NCI-H69 (cell line): ENCODE results near the gene MGARP.
"Not testable (repeated sequence)": the region's sequence is repeated elsewhere in the genome, so short reads cannot be mapped to it uniquely, and the experiment has no call there.

Source experiments
- DNase-seq: peaks from one replicate; lab custom pipeline; 2025; lab: John Stamatoyannopoulos, UW

Gene MGARP

DNA sequence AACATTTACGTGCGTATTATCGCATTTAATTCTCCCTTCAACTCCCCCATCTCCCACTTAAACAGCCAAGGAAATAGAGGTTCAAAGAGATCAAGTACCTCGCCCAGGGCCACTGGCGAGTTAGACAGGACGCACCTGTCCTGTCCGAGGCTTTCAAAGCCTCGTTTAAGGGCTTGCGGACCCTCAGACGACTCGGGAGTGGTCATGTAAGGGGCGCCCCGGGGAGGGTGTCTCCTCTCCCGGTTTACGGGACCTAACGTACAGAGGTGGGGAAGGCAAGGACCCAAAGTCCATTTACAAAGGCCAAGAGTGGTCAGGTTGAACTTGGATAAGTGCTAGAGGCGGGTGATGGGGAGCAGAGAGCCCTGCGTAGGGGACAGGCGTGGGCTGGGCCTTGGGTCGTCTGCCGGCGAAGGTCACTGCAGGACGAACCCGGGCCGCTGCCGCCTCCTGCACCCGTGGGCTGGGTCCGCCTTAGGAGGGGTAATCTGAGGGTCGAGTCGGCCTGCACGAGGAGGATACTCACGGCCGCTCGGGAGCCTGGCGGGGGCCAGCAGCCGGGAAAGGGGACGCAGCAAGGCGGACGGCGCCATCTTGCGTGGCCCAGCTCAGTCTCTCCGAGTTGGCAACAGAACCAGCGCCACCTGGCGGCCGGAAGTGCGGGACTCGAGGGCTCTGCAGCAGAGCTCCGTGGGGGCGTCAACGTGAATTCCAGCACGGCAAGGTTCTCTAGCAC, 15.3 kb upstream of the MGARP start:
- peak; percentile 90 for DNase-seq

DNA sequence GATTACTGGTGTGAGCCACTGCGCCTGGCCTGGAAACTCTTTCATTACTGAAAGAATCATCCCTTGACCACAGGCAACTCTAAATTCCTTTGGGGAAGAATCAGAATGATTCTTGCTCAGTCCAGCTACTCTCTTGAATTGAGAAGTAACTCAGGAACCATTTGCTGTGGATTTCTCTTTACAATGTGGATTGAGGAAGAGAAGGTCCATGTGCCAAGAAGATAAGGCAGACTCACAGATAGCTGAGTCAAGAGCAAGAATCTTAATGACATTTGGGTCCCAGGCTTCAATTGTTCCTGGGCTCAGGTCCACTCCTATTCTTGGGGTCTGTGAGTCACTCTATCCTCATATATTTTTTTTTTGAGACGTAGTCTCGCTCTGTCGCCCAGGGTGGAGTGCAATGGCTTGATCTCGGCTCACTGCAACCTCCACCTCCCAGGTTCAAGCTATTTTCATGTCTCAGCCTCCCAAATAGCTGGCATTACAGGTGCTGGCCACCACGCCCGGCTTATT, 6.2 kb upstream of the MGARP start:
- no peak for DNase-seq

DNA sequence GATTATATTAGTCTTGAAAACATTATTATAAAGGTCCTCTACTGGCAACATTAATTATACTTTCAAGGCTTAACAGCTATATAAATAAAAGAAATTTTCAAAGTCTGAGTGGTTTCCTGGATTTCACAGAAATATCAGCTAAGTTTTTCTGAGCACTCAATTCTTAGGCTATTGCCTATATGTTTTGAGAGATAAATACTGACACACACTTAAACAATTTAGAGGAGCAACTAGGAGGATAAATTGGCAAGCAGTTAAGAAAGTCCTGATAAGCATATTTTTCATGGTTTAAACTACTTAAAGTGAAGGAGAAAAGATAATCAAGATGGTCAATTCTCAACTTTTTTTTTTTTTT, 2.7 kb upstream of the MGARP start:
- DNase-seq = no peak

DNA sequence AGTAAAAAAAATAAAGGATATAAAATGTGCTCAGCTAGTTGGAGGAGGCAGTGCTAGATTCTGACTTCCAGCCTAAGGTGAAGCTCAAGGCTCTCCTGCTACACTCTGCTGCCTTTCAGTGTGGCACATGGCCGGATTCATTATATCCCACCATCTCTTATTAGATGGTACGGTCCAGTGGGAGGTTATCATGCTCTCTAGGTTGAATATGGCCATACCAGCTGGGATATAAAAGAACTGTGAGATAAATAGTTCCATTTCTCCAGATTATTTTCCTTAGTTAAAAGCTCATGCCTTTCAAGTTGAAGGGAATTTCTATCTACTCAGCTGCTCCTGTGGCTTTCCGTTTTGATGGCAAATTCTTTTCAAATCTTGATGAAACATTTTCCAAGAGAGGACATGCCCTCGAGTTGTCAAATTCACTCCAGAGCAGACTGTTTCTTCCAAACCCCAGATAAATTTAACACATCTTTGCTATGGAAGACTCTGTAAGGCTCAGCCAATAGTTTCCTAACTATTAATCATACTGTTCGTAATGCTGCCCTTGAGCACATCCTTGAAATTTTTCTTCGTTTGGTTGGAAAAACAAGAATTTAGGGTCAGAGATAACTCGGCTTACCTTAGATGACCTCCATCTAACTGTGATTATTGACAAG, 2.2 kb upstream of the MGARP start:
- DNase-seq = no peak

DNA sequence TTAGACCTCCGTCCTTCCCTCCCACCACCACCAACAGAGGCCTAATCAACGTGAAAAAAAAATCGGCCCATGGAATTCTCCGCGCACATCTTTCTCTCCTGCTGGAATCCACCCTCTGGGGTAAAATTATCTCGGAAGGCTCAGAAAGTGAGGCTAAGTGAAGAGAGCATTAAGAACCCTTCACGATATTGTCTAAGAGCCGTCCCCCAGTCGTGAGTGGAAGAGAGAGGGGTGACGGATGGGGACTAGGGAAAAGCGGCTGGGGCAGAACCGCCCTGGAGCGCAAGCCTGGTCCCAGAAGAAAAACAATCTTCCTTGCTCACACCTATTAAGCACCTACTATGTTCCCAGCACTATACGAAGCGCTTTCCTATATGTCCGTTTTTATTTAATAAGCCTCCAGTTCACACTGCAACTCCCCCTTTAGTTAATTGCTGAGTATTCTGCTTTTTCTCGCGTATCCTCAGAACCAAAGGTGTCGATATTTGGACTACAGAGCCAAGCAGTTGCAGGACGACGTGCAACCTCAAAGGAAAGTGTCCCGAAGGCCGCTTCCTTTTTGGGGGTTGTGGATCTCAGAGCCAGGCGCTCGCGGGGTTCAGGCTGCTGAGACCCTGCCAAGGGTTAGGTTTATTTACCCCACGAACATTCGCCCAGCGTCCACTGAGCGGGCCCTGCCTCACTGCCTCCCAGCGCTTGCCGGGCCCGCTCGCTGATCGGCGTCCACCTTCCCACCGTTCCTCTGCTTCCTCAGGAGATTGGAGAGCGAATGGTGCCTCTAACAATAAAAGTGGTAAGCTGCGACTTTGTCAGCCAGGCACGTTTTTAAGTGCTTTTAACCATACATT, 889 bp downstream of the MGARP start:
- DNase-seq = peak; percentile 31

DNA sequence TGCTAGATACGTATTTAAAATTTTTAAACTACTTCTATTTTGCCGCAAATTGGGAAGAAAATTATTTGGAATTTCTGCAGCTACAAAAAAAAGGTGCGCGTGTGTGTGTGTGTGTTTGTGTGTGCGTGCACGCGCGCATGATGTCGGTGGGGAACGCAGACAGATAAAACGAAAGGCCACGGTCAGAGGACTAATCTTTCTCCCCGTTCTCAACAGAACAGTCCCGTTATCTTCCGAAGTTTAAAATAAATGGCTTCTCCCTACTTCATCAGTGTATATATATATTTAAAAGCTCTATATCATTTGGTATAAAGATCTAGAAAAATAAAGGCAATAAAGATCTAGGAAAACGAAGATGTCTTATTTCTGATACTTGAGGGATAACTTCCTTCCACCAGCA, 1.5 kb downstream of the MGARP start:
- no peak for DNase-seq

DNA sequence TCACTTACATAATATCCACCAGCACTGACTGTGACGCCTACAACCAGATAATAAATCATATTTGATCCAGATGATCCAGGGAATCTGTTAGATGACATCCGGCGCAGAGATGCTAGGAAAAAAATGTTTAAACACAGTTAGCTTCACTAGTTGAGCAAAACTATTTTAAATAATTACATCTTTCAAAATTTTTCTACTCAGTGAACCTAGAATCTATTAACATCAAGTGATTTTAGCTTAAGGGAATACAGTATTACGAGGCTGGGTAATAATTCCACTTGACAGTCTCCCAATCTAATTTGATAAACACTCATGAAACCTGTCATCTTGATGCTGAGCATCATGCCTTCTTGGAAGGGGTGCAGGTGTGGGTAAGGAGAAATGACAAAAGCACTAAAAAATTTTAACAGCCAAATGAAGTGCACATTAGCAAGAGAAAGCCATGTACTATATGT, 4.7 kb downstream of the MGARP start:
- no peak for DNase-seq

DNA sequence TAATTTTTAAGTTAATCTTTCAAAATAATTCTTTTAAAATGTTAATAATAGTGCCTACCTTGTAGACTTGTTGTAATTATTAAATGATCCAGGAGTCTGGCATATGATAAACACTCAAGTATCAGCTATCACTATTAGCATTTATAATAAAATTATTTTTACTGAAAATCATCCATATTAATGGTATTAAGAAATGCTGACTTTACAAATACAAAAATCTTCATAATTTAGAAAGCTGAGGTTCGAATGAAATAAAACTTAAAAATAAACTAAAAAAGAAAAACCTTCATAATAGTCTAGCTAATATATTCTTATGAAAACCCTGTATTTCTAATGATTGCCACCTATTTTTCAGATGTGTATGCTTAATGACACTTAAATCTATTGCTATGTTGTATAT, 5.2 kb downstream of the MGARP start:
- no peak for DNase-seq

DNA sequence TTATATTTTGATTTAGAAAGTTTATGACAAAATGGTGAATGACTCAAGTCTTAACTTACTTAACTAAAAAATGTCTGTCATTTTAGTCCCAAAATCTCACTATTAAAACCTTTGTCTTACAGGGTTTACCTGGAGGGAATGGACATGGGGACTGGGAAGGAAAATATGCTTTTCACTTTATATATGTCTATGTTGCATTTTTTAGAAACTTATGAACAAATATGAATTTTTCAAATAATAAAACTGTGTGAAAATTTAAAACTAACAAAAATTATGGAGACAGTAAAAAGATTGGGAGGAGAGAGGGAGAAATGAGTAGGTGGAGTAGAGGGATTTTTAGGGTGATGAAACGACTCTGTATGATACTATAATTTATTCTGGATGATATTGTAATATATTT, 6.2 kb downstream of the MGARP start:
- DNase-seq = no peak

DNA sequence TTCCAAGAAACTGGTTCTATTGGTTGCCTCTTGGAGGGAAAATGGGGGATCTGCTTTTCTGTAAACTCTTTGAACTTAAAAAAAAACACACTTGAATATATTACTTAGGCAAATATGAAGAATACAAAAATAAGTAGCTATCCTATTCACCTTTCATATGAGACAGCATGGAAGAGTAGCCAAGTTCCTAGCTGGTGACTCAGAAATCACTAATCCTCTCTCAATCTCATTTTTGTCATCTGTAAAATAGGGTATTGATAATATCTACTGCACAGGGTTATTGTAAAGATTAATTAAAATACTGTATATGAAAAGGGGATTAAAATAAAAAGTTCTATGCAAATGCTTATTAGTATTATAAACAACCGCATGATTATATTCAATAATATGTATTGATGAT, 12.7 kb downstream of the MGARP start:
- no peak for DNase-seq

DNA sequence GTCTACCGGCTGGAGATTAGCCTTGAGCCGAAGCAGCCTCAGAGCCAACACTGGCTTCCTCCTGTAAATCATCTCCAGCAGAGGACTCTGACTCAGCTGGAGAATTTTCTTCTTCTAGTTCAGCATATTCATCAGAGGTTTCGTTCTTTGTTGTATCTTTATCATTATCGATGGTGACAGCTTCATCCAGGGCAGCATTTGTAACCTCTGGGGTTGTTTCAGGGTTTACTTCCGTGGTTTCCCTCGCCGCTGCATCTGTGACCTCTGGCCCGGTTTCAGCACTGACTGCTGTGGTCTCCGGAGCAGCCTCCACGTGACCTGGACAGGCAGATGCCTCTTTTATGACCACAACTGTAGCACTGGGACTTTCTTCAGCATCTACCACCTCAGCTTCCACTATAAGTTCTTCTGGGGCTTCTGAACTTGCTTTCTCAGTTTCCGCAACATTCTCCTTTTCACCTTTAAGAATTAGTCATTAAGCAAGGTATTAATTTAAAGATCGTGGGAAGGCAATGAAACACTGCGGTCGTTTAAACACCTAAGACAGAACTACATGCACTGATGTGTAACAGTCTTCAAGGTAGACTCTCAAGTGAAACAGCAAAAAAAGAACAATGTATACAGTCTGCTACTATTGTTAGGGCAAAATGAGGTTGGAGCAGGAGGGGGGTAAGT, 13.3 kb downstream of the MGARP start:
- DNase-seq = peak; percentile 67

DNA sequence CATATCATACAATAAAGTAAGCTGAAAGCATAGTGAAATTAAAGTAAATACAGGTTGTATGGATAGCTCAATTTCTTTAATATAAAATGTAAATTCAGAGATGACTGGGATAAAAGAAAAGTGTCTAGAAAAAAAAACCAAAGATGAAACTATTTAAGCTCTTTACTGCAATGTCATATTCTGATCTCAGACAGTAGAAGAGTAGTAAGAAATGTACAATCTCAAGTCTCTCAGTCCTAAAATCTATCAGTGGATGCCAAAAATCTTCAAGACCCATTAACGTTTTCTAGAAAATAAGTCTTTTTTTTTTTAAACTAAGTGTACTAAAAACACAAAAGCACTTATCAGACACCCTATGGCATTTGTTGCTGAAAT, 13.8 kb downstream of the MGARP start:
- no peak for DNase-seq

DNA sequence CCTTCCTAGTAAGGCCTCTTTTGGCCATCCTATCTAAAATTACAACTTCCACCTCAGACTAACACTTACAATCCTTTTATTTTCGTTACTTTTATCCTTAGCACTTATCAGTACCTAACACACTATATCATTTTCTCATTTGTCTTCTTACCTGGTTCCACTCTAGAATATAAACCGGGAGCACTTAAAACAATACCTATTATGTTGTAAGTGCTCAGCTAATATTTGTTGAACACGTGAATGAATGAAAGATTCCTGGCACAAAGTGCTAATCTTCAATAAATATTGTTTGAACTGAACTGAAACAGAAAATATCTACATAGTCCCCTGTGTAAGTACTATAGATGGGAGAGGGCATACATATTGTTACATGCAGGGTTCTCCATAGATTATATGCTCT, 14.4 kb downstream of the MGARP start:
- peak; percentile 42 for DNase-seq

DNA sequence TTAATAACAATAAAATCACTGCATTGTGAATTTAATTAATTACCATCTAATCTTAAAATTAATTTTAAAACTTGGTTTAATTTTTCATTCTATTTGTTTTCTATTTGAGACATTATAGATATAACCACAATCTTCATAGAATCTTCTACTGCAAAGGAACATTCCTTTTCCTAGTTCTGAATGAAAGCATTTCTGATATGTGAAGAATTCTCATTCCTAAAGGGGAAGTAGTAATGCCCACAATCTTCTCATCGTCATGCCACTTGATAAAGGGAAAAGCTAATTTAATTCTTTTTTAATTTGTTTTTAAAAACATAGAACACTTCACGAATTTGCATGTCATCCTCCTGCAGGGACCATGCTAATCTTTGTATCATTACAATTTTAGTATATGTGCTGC, 23.7 kb downstream of the MGARP start:
- no peak for DNase-seq

DNA sequence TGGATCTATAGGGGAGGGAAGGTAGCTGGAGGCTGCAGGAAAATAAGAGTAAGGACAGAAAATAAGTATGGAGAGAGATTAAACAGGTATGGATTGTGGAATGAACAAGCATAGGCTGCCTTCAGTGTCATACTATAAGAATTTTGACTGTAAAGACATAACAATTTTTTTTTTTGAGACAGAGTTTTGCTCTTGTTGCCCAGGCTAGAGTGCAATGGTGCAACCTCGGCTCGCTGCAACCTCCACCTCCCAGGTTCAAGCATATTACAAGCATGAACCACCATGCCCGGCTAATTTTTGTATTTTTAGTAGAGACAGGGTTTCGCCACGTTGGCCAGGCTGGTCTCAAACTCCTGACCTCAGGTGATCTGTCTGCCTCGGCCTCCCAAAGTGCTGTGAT, 24.4 kb downstream of the MGARP start:
- not testable (repeated sequence) for DNase-seq

DNA sequence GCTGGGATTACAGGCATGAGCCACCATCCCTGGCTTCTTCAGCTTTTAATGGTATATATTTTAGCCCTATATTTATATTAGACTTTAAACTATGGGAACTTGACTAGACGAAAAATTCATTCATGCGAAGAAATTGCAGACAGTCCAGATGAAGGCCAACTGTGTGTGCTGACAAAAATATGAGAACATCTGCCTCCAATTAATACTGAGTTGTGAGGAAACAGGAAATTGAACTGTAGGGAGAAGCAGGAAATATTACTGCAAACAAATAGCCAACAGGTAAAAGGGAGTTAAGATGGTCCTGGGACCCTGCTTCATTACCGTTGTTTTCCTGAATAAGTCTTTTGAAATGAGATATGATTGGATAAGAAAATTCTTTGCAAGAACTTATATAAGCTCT, 26.3 kb downstream of the MGARP start:
- DNase-seq = peak; percentile 16

DNA sequence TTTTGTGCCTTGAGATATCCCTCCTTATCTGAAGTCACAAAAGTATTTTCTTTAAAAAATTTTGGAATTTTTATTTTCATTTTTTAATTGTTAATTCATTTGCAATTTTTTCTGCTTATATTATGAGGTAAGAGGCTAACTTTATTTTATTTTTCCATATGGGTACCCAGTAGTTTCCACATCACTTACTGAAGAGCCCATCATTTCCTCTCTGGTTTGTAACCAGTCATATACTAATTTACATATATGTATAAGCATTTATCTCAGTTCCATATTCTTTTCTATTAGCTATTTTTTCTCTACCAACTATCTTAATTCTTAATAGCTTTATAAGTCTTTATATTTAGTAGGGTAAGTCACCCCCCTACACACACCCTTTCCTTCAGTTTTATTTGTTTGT, 27.0 kb downstream of the MGARP start:
- DNase-seq = no peak

DNA sequence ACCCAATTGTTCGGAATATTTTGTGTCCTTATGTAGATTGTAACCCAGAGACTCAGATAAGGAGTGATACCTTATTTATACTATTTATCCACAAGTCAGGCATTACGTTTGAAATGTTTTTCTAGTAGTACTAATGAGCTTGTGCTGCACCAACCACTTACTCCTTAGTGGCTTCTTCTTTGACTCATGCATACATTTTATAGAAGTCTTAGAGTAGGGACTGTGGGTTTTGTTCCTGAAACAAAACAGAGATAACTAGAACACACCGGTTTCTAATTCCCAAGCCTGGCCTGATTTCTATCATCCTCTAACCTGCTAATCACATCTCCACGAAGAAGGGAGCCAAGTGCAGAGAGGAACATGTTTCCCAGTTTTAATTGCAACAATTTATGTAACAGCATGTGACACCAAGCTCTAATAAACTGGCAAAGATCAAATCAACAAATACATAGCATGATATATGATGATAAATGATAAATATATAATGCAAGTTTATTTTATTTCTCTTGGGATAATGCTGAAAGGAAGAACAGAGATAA, 32.3 kb downstream of the MGARP start:
- no peak for DNase-seq

DNA sequence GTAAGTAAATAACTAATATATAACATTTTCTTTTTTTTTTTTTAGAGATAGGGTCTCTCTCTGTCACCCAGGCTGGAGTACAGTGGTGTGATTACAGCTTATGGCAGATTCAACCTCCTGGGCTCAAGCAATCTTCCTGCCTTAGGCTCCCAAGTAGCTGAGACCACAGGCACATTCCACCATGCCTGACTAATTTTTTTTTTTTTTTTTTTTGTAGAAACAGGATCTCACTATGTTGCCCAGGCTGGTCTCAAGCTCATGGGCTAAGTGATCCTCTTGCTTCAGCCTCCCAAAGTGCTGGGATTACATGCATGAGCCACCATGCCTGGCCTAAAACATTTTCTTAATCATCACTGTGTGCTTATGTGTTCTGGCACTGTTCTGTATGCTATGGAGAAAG, 32.8 kb downstream of the MGARP start:
- DNase-seq = no peak

DNA sequence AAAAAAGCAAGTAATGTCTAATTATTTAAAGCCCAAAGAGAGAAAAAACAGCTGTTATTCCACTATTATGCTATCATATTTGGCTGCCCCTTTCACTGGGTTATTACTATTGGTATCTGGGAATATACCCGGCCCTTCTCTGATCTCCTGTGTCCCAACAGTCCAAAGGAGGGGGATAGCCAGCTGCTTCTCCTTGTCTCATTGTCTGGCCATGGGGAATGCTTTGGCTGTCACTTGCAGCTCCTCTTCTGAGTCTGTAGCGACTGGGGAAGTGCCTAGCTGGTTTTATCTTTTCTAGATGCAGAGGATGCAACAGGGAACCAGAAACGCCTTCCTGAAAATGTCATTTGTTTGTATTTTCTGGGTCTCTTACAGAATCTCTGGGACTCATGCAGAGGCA, 33.9 kb downstream of the MGARP start:
- DNase-seq = no peak

DNA sequence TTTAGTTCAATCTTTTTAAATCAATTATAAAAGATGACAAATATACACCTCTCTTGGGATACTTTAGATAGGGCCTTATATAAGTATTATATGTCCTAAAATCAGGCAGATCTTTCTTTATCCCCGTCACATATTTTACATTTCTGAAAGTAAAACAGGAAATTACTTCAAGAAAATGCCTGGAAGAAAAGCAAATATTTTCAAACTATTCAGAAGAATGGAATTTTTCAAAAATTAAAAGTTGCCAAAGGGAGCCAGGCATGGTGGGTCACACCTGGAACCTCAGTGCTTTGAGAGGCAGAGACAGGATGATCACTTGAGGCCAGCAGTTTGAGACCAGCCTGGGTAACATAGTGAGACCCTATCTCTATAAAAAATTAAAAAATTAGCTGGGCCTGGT, 34.4 kb downstream of the MGARP start:
- no peak for DNase-seq
